Measurements from ENCODE around the gene MSL1.

Gene MSL1, protein sequence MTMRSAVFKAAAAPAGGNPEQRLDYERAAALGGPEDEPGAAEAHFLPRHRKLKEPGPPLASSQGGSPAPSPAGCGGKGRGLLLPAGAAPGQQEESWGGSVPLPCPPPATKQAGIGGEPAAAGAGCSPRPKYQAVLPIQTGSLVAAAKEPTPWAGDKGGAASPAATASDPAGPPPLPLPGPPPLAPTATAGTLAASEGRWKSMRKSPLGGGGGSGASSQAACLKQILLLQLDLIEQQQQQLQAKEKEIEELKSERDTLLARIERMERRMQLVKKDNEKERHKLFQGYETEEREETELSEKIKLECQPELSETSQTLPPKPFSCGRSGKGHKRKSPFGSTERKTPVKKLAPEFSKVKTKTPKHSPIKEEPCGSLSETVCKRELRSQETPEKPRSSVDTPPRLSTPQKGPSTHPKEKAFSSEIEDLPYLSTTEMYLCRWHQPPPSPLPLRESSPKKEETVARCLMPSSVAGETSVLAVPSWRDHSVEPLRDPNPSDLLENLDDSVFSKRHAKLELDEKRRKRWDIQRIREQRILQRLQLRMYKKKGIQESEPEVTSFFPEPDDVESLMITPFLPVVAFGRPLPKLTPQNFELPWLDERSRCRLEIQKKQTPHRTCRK

DNA sequence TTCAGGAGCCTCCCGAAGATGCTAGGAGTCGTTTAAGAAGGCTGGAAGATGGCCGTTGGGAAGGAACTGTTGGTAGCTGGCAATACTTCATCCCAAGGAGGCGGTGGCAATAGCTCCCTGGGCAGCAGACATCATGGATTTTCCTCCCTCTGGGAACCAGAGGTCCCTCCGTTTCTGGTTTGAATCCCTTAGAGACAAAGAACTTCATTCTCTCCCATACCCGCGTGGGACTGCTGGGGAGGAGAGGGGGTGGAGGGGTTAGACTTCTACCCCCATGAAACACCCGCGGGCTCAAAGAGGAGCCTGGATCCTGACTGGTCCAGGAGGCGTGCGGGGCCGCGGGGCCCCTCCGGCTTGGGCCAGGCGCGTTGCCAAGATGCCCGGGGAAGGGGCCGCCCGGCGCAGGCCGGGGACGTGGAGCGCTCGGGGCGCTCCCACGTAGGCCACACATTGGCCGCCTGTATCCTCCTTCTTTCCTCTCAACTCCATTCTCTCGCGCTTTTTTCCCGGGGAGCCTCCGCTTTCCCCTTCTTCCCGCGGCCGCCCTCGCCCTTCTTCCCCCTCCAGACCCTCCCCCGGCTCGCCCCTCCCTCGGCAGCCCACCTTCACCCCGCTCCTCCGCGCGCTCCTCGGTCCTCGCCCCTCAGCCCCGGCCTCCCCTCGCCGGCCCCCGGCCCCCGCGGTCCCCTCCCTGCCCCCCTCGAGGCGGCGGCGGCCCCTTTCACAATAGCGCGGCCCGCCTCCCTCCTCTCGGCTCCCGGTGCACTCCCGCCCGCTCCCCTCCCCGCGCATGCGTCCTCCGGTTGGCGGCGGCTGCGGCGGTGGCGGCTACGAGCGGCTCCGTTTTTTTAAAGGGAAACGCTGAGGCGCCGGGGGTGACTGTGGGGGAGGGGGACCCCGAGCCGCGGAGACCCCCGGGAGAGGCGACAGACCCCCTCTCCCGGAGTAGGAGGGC is at the start of gene MSL1:
Gene MSL1 (plus strand): TSS at position 791 of the 955 bp plus-strand sequence. CDS start 642 bp downstream, outside the sequence.
- Mint-ChIP-seq H3K36me3 (ENCODE audit: low read depth) (peaks cover 13% of the 10 kb centered on the region), H3K4me1 (ENCODE audit: low read depth) (peaks cover 34% of the 10 kb centered on the region), H3K27ac (peak within 1 kb of the TSS; percentile 65), H3K9me3 (no peaks in the 10 kb centered on the region), H3K4me3 (peak within 1 kb of the TSS; percentile 80), H3K27me3 (ENCODE audit: low read depth) (no peaks in the 10 kb centered on the region)

DNA sequence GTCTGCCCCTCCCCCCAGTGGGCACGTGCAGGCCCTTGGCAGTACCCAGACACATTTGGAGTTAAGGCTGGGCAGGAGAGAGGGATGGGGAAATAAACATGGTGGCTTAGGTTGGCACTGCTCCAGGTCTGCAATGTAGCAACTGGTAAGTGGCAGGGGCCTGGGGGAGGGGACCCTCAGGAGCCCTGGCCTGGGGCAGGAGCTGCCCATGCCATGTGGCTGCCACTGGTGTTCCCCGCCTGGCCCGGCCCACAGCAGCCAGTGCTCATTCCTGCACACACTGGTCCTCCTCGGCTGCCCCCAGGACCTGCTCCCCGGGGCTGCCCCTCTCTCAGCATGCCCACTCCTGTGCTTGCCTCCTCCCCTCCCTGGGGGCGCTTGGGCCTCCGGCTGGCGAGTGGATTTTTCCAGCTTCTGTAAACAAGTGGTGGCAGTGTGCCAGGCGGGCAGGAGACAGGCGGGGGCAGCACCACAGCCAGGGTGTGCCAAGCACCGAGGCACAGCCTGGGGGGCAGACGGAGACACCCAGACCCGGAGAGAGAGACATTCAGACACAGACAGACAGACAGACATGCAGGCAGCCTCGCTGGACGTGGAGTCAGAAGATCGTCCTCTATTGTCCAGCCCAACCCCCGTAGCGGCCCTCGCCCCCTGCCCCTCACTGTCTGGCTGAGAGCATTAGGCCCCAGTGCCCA is 49.6 kb upstream of the MSL1 start:
- peaks cover 23% of the 10 kb centered on the region for H3K4me1 Mint-ChIP-seq (ENCODE audit: low read depth)
- no peaks in the 10 kb centered on the region for H3K9me3 Mint-ChIP-seq
- H3K27me3 Mint-ChIP-seq (ENCODE audit: low read depth): no peaks in the 10 kb centered on the region
- no peak overlapping the region for H3K27ac Mint-ChIP-seq
- H3K36me3 Mint-ChIP-seq (ENCODE audit: low read depth): no peaks in the 10 kb centered on the region
- no peak overlapping the region for H3K4me3 Mint-ChIP-seq

DNA sequence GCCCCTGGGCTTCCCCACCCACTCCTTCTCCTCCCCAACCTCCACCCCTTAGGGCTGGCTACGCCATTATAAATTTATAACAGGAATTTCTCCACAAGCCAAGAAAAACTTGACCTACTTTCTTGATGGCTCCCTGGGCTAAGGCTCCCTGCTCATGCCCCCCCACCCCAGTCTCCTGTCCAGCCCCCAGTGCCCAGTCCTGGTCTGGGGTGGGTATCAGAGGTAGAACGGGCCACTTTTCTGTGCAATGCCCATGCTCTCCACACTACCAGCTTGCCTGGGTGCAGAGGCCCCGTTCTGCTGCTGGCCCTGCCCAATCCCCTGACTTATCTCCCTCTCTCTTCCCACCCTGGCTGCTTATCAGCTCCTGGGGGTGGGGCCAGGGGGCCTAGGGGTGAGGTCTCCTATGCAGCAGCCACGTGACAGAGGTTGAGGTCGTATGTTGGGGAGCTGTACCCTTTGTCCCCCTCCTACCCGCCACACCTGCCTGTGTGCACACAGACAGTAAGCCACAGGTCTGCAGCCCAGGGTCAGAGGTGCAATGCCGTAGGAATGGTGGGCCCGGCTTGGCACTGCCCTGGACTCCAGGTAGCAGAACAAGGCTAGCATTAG is 48.9 kb upstream of the MSL1 start:
- Mint-ChIP-seq H3K27ac (no peak overlapping the region), H3K4me3 (no peak overlapping the region), H3K4me1 (ENCODE audit: low read depth) (peaks cover 23% of the 10 kb centered on the region), H3K27me3 (ENCODE audit: low read depth) (no peaks in the 10 kb centered on the region), H3K36me3 (ENCODE audit: low read depth) (no peaks in the 10 kb centered on the region), H3K9me3 (no peaks in the 10 kb centered on the region)

DNA sequence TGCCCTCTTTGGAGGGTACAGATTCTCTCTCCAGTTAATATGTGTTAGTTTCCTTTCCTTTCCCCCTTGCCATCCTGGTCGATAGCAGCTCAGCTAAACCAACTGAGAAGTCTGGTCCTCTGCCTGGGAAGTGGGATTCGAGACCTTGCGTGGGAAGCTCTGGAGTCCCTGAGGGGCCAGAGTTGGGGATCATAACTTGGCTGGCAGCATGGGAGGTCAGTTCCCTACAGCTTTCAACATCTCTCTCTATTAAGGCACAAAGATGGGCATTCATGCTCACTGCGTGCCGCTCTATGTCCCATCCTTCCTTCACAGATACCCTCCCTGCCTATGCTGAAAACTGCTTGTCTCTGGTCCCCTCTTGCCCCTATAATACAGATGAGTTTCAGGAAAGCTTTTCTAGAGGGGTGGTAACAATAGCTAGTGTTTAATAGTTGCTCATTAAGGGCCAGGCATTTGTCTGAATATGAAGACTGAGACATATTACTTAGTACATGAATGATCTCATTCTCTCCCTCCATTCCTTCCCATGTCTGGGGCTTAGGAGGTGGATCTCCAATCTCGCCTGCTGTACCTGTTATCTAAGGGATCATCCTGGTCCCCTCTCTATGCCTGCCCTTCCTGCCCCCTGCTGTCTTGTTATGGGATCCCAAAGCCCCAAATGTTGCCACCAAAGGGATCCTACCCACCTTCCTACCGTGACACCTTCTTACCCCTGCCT is 48.2 kb upstream of the MSL1 start:
- Mint-ChIP-seq H3K27ac (no peak overlapping the region), H3K36me3 (ENCODE audit: low read depth) (no peaks in the 10 kb centered on the region), H3K27me3 (ENCODE audit: low read depth) (no peaks in the 10 kb centered on the region), H3K4me3 (no peak overlapping the region), H3K4me1 (ENCODE audit: low read depth) (peaks cover 18% of the 10 kb centered on the region), H3K9me3 (no peaks in the 10 kb centered on the region)

DNA sequence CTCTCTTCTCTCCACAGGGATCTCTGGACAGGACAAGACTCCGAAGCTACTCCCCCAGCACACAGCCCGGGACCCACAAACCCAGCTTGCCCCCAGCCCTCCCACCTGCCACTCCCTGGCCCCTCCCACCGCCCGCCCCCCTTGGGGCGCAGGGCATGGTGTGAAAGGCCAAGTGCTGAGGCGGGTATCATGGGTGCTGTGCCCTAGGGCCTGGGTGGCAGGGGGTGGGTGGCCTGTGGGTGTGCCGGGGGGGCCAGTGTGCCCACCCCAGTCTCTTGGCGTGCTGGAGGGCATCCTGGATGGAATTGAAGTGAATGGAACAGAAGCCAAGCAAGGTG is 47.6 kb upstream of the MSL1 start:
- Mint-ChIP-seq H3K36me3 (ENCODE audit: low read depth) (no peaks in the 10 kb centered on the region), H3K27me3 (ENCODE audit: low read depth) (no peaks in the 10 kb centered on the region), H3K27ac (no peak overlapping the region), H3K4me1 (ENCODE audit: low read depth) (peaks cover 13% of the 10 kb centered on the region), H3K9me3 (no peaks in the 10 kb centered on the region), H3K4me3 (no peak overlapping the region)

DNA sequence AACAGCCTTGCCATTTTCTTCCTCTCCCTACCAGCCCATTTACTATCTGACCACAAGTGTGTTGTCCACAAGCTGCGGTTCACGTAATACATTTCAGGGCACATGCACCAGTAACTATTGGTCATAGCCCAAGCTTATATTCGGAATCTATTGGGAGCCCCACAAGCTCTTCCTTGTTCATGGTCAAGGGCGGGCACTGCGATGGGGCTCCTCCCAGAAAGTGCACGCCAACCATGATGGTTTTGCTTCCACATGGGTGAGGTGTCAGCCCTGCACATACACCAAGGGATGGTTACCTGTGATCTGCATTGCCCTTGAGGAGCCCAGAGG is 46.9 kb upstream of the MSL1 start:
- Mint-ChIP-seq H3K27ac (no peak overlapping the region), H3K27me3 (ENCODE audit: low read depth) (no peaks in the 10 kb centered on the region), H3K9me3 (no peaks in the 10 kb centered on the region), H3K4me3 (no peak overlapping the region), H3K4me1 (ENCODE audit: low read depth) (peaks cover 6% of the 10 kb centered on the region), H3K36me3 (ENCODE audit: low read depth) (no peaks in the 10 kb centered on the region)

DNA sequence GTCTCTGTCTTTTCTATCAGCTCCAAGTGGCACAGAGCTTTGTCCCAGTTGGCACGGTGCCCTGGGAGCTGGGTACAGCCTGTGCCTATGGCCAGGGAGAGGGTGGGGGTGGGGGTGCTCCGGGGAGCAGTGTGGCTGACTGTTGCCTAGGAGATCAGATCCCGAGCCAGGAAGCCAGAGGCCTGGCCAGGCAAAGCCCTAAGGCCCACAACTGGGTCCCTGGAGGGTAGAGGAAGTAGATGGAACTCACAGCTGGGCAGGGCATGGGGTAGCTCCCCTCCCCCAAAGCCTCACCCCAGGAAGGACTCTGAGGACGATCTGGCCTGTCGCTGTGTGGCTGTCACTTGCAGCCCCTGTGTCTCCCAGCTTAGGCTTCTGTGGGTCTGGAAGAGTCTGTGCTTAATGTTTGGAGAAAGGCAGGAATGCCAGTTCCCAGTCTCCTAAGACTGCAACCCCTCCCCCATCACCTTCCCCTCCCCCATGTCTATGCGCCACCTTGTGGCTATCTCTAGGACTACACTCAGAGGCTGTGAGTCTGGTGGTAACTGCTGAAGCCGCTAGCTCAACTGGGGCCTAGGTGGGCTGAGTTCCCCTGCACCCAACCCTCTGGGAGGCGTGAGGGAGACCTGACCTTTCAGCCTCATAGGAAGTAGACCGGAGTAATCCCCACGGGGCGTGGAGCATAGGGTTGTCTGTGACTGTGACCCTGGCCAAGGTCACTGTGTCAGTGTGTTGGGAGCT is 46.4 kb upstream of the MSL1 start:
- Mint-ChIP-seq H3K27me3 (ENCODE audit: low read depth) (no peaks in the 10 kb centered on the region), H3K9me3 (no peaks in the 10 kb centered on the region), H3K4me3 (no peak overlapping the region), H3K4me1 (ENCODE audit: low read depth) (peaks cover 4% of the 10 kb centered on the region), H3K36me3 (ENCODE audit: low read depth) (no peaks in the 10 kb centered on the region), H3K27ac (no peak overlapping the region)

DNA sequence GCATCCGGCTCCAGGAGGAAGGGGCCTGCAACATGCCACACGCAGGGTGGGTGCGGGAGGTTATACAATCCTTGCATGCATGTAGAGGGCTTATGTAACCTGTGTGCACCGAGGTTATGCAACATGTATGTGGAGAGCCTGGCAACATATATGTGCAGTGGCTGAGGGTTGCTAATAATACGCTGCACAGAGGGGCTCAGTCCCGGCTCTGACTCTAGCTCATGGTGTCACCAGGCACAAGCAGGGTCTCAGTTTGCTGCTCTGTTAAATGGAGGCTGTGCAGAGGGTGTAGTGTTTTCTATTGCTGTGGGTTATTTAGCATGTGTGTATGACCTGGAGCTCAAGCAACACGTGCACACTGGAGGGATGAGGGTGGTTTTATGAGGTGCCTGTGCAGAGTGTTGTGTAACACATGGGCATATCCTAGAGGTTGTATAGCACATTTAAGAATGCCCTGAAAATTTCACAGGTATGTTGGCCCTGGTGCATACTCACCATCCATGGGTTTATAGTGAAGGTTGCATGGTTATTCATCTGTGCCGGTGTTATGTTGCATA is 45.8 kb upstream of the MSL1 start:
- no peak overlapping the region for H3K4me3 Mint-ChIP-seq
- H3K36me3 Mint-ChIP-seq (ENCODE audit: low read depth): no peaks in the 10 kb centered on the region
- no peak overlapping the region for H3K27ac Mint-ChIP-seq

DNA sequence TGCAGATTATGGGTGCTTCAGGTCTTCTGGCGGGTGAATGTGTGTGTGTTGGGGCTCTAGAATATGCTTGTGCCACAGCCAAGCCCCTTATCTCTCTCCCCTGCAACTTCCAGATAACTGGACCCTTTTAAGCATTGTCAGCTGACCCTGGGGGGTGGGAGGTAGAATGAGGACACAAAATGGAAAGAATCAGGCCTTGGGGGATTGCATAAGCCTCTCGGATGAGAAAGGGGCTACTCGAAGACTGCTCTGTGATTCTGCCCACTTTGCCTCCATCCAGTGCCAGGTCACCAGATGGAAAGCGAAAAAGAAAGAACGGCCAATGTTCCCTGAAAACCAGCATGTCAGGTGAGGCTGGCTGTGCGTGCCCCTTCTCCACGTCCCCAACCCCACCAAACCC is 45.2 kb upstream of the MSL1 start:
- no peaks in the 10 kb centered on the region for H3K27me3 Mint-ChIP-seq (ENCODE audit: low read depth)
- H3K4me3 Mint-ChIP-seq: no peak overlapping the region
- H3K36me3 Mint-ChIP-seq (ENCODE audit: low read depth): no peaks in the 10 kb centered on the region
- H3K9me3 Mint-ChIP-seq: no peaks in the 10 kb centered on the region
- peaks cover 4% of the 10 kb centered on the region for H3K4me1 Mint-ChIP-seq (ENCODE audit: low read depth)
- H3K27ac Mint-ChIP-seq: no peak overlapping the region

More for the DNA sequence above, 45.8 kb upstream of the MSL1 start:
- no peaks in the 10 kb centered on the region for H3K27me3 Mint-ChIP-seq (ENCODE audit: low read depth)
- H3K9me3 Mint-ChIP-seq: no peaks in the 10 kb centered on the region
- peaks cover 4% of the 10 kb centered on the region for H3K4me1 Mint-ChIP-seq (ENCODE audit: low read depth)

DNA sequence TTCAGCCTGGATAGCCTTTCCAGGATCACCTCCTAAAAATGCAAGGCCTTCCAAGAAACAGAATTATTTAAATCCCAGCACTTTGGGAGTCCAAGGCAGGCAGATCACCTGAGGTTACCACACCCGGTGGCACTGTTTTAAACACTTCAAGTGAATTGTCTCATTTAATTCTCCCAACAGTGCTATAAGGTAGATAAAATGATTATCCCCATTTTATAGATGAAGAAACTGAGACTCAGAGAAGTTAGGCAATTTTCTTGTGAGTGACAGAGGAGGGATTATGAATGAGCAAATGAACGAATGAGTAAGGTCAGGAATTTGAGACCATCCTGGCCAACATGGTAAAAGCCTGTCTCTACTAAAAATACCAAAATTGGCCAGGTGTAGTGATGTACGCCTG is 42.2 kb upstream of the MSL1 start:
- no peak overlapping the region for H3K27ac Mint-ChIP-seq

DNA sequence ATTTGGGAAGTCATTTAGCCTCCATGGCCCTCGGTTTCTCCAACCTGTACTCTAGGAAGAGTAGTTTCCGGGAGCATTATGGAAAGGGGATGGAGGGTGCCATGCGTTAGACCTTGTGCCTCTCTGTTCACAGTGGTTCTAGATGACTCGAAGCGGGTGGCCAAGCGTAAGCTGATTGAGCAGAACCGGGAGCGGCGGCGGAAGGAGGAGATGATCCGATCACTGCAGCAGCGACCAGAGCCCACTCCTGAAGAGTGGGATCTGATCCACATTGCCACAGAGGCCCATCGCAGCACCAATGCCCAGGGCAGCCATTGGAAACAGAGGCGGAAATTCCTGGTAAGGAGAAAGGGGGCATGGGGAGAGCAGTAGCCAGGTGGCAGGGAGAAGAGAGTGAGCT is 37.3 kb upstream of the MSL1 start:
- Mint-ChIP-seq H3K9me3 (no peaks in the 10 kb centered on the region), H3K36me3 (ENCODE audit: low read depth) (peaks cover 2% of the 10 kb centered on the region)

More for the DNA sequence above, 42.2 kb upstream of the MSL1 start:
- Mint-ChIP-seq H3K27me3 (ENCODE audit: low read depth) (no peaks in the 10 kb centered on the region), H3K4me1 (ENCODE audit: low read depth) (peaks cover 4% of the 10 kb centered on the region), H3K36me3 (ENCODE audit: low read depth) (no peaks in the 10 kb centered on the region), H3K9me3 (no peaks in the 10 kb centered on the region), H3K4me3 (no peak overlapping the region)

DNA sequence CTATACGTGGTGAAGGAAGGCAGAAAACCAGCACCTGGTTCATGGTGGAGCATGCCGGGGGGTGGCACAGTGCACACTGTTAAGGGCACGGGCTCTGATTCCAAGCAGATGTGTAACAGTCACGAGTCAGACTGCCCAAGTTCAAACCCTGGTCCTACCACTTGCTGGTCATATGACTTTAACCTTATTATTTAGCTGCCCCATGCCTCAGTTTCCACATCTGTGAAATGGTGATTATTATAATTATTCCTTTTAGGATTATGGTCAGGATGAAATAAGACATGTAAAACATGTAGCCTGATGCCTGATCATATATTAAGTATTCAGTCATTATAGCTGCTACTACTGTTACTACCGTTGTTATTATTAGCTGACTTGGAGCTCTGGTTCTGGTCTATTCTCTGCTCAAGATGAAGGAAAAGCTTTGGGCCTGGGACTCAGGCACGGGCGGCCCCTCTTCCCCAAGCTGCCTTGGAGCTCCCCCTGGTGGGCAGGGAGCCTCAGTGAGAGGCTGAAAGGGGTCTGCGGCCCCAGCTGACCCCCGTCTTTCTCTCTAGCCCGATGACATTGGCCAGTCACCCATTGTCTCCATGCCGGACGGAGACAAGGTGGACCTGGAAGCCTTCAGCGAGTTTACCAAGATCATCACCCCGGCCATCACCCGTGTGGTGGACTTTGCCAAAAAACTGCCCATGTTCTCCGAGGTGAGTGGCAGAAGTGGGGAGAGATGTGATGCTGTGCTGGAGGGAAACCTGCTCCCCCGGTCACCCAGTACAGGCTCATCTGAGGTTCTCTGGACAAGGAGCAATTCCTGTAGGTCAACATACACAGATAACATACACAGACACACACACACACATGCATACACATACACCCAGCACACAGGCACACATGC is 35.4 kb upstream of the MSL1 start:
- peaks cover 2% of the 10 kb centered on the region for H3K36me3 Mint-ChIP-seq (ENCODE audit: low read depth)

More for the DNA sequence above, 37.3 kb upstream of the MSL1 start:
- Mint-ChIP-seq H3K27me3 (ENCODE audit: low read depth) (no peaks in the 10 kb centered on the region), H3K4me1 (ENCODE audit: low read depth) (no peaks in the 10 kb centered on the region), H3K27ac (no peak overlapping the region), H3K4me3 (no peak overlapping the region)

More for the DNA sequence above, 35.4 kb upstream of the MSL1 start:
- Mint-ChIP-seq H3K4me1 (ENCODE audit: low read depth) (no peaks in the 10 kb centered on the region), H3K4me3 (no peak overlapping the region), H3K27me3 (ENCODE audit: low read depth) (no peaks in the 10 kb centered on the region), H3K27ac (no peak overlapping the region), H3K9me3 (no peaks in the 10 kb centered on the region)

Data from T-helper 1 cell treated with Interleukin-12 subunit alpha and Interleukin-12 subunit beta and Interleukin-4 antibody, amounts not matched to agents 30 μg/mL and 1 μg/mL, for 36 hours (primary cell).